Chondrocyte (in vitro differentiated cells): ENCODE data around the gene SLC43A3. TPM values are rescaled to one million over a fixed set of nuclear protein-coding genes. Genes with fewer than 3 reads are reported as not detected.

Experiments used
- DNase-seq: peaks from one replicate; pipeline ENCODE4 v3.0.0; 2021; ENCODE audit warnings: mixed read lengths, low spot score
- H3K27ac Mint-ChIP-seq: one replicate; pipeline ENCODE4 v1.8.0; 2021; ENCODE audit warnings: mild to moderate bottlenecking, moderate library complexity, mixed read lengths; ENCODE audit not compliant: unreplicated experiment
- H3K27me3 Mint-ChIP-seq: 2 replicates; pipeline ENCODE4 v1.8.0; 2021; ENCODE audit warnings: low read depth, mixed read lengths
- H3K36me3 Mint-ChIP-seq: 2 replicates; pipeline ENCODE4 v1.8.0; 2021; ENCODE audit warnings: low read depth, mixed read lengths
- H3K4me1 Mint-ChIP-seq: 2 replicates; pipeline ENCODE4 v1.8.0; 2021; ENCODE audit warnings: low read depth, mild to moderate bottlenecking, mixed read lengths
- H3K4me3 Mint-ChIP-seq: one replicate; pipeline ENCODE4 v1.8.0; 2021; ENCODE audit warnings: mild to moderate bottlenecking, moderate library complexity, mixed read lengths; ENCODE audit not compliant: unreplicated experiment
- H3K9me3 Mint-ChIP-seq: 2 replicates; pipeline ENCODE4 v1.8.0; 2021; ENCODE audit warnings: low read depth, mixed read lengths
- CTCF ChIP-seq: fragments of 200-600 bp; sonication (generic); IDR thresholded peaks from 2 replicates; pipeline ENCODE4 v1.5.0; 2021; ENCODE audit warnings: antibody characterized with exemption, mild to moderate bottlenecking, moderate library complexity
- total RNA-seq: library from RNA; stranded (reverse); gene quantifications from 3 replicates; pipeline ENCODE4 v1.2.1, GENCODE V29; 2021

Gene SLC43A3
- total RNA-seq, 1 donor from 2014 or later = 12.4 TPM

GRCh38 chr11:57414612-57415212, 12.2 kb downstream of the SLC43A3 start:
- H3K27ac Mint-ChIP-seq = no peak overlapping the region
- no peaks in the 10 kb centered on the region for H3K27me3 Mint-ChIP-seq
- peaks cover 4% of the 10 kb centered on the region for H3K4me1 Mint-ChIP-seq
- no peak for TF ChIP-seq CTCF
- H3K4me3 Mint-ChIP-seq = no peak overlapping the region
- H3K36me3 Mint-ChIP-seq = peaks cover 28% of the 10 kb centered on the region
- no peak for DNase-seq
- no peaks in the 10 kb centered on the region for H3K9me3 Mint-ChIP-seq

GRCh38 chr11:57413681-57414080, 13.2 kb downstream of the SLC43A3 start:
- Mint-ChIP-seq H3K4me3 (no peak overlapping the region), H3K27ac (no peak overlapping the region), H3K36me3 (peaks cover 28% of the 10 kb centered on the region), H3K9me3 (no peaks in the 10 kb centered on the region), H3K4me1 (peaks cover 4% of the 10 kb centered on the region), H3K27me3 (no peaks in the 10 kb centered on the region)
- DNase-seq = no peak
- no peak for TF ChIP-seq CTCF

- no peaks in the 10 kb centered on the region for H3K9me3 Mint-ChIP-seq
- DNase-seq = no peak
- no peak overlapping the region for H3K27ac Mint-ChIP-seq
- peaks cover 4% of the 10 kb centered on the region for H3K4me1 Mint-ChIP-seq
- no peak for TF ChIP-seq CTCF
- peaks cover 26% of the 10 kb centered on the region for H3K36me3 Mint-ChIP-seq
- H3K27me3 Mint-ChIP-seq = no peaks in the 10 kb centered on the region
- H3K4me3 Mint-ChIP-seq = no peak overlapping the region
Measured at GRCh38 chr11:57410287-57410686, 16.6 kb downstream of the SLC43A3 start.

- Mint-ChIP-seq H3K4me3 (no peak overlapping the region), H3K9me3 (no peaks in the 10 kb centered on the region), H3K27me3 (no peaks in the 10 kb centered on the region), H3K4me1 (peaks cover 4% of the 10 kb centered on the region), H3K27ac (no peak overlapping the region), H3K36me3 (peaks cover 21% of the 10 kb centered on the region)
- no peak for TF ChIP-seq CTCF
- DNase-seq = no peak
Measured at GRCh38 chr11:57409321-57410100, 17.4 kb downstream of the SLC43A3 start.

GRCh38 chr11:57408771-57409170, 18.1 kb downstream of the SLC43A3 start:
- no peaks in the 10 kb centered on the region for H3K9me3 Mint-ChIP-seq
- no peak for TF ChIP-seq CTCF
- peaks cover 4% of the 10 kb centered on the region for H3K4me1 Mint-ChIP-seq

More at GRCh38 chr11:57408771-57409170, 18.1 kb downstream of the SLC43A3 start:
- Mint-ChIP-seq H3K27me3 (no peaks in the 10 kb centered on the region), H3K27ac (no peak overlapping the region), H3K4me3 (no peak overlapping the region), H3K36me3 (peaks cover 16% of the 10 kb centered on the region)
- no peak for DNase-seq
